Measurements from ENCODE around the gene CHCHD10. TPM values are rescaled to one million over a fixed set of nuclear protein-coding genes. Genes with fewer than 3 reads are reported as not detected.

The CHCHD10 gene
- total and polyA plus RNA-seq, 2 of the 8 experiments (the other 6 are each of a cell fraction or from before 2014, with no cell fraction given), result 58.3 to 94.5 TPM

DNA sequence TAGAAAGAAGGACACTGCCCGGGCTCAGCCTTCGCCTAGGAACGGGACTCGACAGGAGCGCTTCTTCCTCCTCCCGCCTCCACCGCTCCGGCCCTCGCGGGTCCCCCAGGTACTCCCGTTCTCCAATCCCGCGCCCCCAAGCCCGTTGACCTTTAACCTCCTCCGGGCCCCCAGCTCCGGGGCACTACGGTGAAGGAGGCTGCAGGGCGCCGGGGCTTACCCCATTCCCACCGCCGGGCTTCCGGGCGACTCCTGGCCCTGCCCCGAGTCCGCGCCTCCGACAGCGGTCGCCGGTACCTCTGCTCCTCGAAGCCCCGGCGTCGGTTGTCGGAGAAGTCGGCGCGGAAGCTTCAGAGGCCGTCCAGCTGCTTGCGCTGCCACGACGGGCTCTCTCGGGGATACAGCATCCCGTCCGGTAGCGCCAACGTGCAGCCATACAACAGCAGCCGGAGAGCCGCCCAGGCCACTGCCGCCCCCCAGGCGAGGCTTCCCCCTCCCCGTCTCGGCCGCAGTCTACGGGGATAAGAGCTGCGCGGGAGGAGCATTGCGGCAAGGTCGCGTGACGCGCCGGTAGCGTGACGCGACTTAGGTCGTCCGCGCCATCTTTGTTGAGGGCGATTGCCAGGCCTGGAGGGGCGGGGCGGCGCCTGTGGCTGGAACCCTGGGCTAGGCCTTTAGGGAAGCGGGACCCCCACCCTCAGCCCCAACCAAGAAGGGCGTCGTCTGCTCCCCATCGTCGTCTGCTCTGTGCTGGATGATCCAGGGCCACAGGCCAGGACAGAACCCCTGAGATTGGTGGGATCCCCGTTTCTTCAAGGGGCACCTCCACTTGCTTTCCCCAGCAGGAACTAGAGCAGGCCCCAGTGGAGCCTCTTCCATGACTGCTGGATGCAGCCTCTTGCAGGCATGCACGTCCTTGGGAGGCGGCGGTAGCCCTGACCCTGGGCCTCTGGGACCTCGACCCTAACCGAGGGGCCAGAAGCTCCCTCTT, 50.7 kb downstream of the CHCHD10 start (continued):
- TF ChIP-seq CBX8 (IDR thresholded peaks at IDR 0.05; ENCODE audit: borderline replicate concordance, low read depth, low read length) (no peak), EP300 (IDR thresholded peaks at IDR 0.05; ENCODE audit: borderline replicate concordance in 1 of 2, low read depth in 2 of 2, low read length in 2 of 2) (no peak), BCL11A (IDR thresholded peaks at IDR 0.05; ENCODE audit: low read depth in 2 of 2, low read length in 2 of 2) (no peak), TEAD4 (IDR thresholded peaks at IDR 0.05; ENCODE audit: low read depth, low read length) (no peak), RXRA (IDR thresholded peaks at IDR 0.05; ENCODE audit: insufficient read depth, low read depth, low read length) (no peak), KDM5A (IDR thresholded peaks at IDR 0.05; ENCODE audit: low read length) (no peak; the same call in 1 of the 2 replicates), SUZ12 (IDR thresholded peaks at IDR 0.05; ENCODE audit: low read length) (no peak), BRCA1 (IDR thresholded peaks at IDR 0.05; ENCODE audit: low read depth, low read length) (no peak), TCF12 (IDR thresholded peaks at IDR 0.05; ENCODE audit: low read depth, low read length) (no peak), RNF2 (IDR thresholded peaks at IDR 0.05; ENCODE audit: borderline replicate concordance, low read depth, low read length, missing control alignments, poor library complexity, severe bottlenecking) (peak; percentile 21), CHD2 (IDR thresholded peaks at IDR 0.05; ENCODE audit: low read length) (peak; percentile 55; the same call in 1 of the 2 replicates), TAF1 (IDR thresholded peaks at IDR 0.05; ENCODE audit: low read depth, low read length) (peak; percentile 82), CHD1 (IDR thresholded peaks at IDR 0.05; ENCODE audit: low read depth, low read length) (0 out of 2 replicates have a peak, but pooled peaks have one; percentile 25), CBX5 (IDR thresholded peaks at IDR 0.05; ENCODE audit: low read depth, low read length) (no peak), JUN (IDR thresholded peaks at IDR 0.05; ENCODE audit: low read depth, low read length) (no peak), EZH2 (IDR thresholded peaks at IDR 0.05; ENCODE audit: low read depth, low read length, severe bottlenecking) (no peak), POLR2AphosphoS5 (IDR thresholded peaks at IDR 0.05; ENCODE audit: low read depth, low read length) (peak; percentile 91), SP2 (IDR thresholded peaks at IDR 0.05; ENCODE audit: low read length) (no peak), POU5F1 (IDR thresholded peaks at IDR 0.05; ENCODE audit: low read depth, low read length) (no peak), HDAC6 (IDR thresholded peaks at IDR 0.05; ENCODE audit: low read depth, low read length) (no peak), BACH1 (IDR thresholded peaks at IDR 0.05; ENCODE audit: low read length) (no peak)
- TF ChIP-seq, protein P1, sequence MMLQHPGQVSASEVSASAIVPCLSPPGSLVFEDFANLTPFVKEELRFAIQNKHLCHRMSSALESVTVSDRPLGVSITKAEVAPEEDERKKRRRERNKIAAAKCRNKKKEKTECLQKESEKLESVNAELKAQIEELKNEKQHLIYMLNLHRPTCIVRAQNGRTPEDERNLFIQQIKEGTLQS (IDR thresholded peaks at IDR 0.05; ENCODE audit: insufficient read depth, low read depth, low read length), result peak; percentile 54; the same call in 1 of the 2 replicates
